Chondrocyte (in vitro differentiated cells): ENCODE results near the gene SSH2. TPM values are rescaled to one million over a fixed set of nuclear protein-coding genes. Genes with fewer than 3 reads are reported as not detected.

ENCODE experiments used
- DNase-seq: peaks from one replicate; pipeline ENCODE4 v3.0.0; 2021; ENCODE audit warnings: mixed read lengths, low spot score
- H3K27ac Mint-ChIP-seq: one replicate; pipeline ENCODE4 v1.8.0; 2021; ENCODE audit warnings: mild to moderate bottlenecking, moderate library complexity, mixed read lengths; ENCODE audit not compliant: unreplicated experiment
- H3K27me3 Mint-ChIP-seq: 2 replicates; pipeline ENCODE4 v1.8.0; 2021; ENCODE audit warnings: low read depth, mixed read lengths
- H3K36me3 Mint-ChIP-seq: 2 replicates; pipeline ENCODE4 v1.8.0; 2021; ENCODE audit warnings: low read depth, mixed read lengths
- H3K4me1 Mint-ChIP-seq: 2 replicates; pipeline ENCODE4 v1.8.0; 2021; ENCODE audit warnings: low read depth, mild to moderate bottlenecking, mixed read lengths
- H3K4me3 Mint-ChIP-seq: one replicate; pipeline ENCODE4 v1.8.0; 2021; ENCODE audit warnings: mild to moderate bottlenecking, moderate library complexity, mixed read lengths; ENCODE audit not compliant: unreplicated experiment
- H3K9me3 Mint-ChIP-seq: 2 replicates; pipeline ENCODE4 v1.8.0; 2021; ENCODE audit warnings: low read depth, mixed read lengths
- CTCF ChIP-seq: fragments of 200-600 bp; sonication (generic); IDR thresholded peaks from 2 replicates; pipeline ENCODE4 v1.5.0; 2021; ENCODE audit warnings: antibody characterized with exemption, mild to moderate bottlenecking, moderate library complexity
- total RNA-seq: library from RNA; stranded (reverse); gene quantifications from 3 replicates; pipeline ENCODE4 v1.2.1, GENCODE V29; 2021

SSH2 gene
- total RNA-seq, 1 donor from 2014 or later = 14.1 TPM

GRCh38 chr17:29618272-29619065, 311.6 kb downstream of the SSH2 start:
- no peak overlapping the region for H3K4me3 Mint-ChIP-seq
- H3K27me3 Mint-ChIP-seq = peaks cover 2% of the 10 kb centered on the region
- no peaks in the 10 kb centered on the region for H3K9me3 Mint-ChIP-seq
- no peaks in the 10 kb centered on the region for H3K36me3 Mint-ChIP-seq
- peaks cover 55% of the 10 kb centered on the region for H3K4me1 Mint-ChIP-seq
- peak; percentile 37 for TF ChIP-seq CTCF
- DNase-seq = no peak
- no peak overlapping the region for H3K27ac Mint-ChIP-seq

GRCh38 chr17:29617481-29618271, 312.4 kb downstream of the SSH2 start:
- Mint-ChIP-seq H3K4me3 (peak overlapping the region; percentile 36), H3K9me3 (no peaks in the 10 kb centered on the region), H3K36me3 (no peaks in the 10 kb centered on the region), H3K27ac (no peak overlapping the region), H3K27me3 (peaks cover 2% of the 10 kb centered on the region), H3K4me1 (peaks cover 49% of the 10 kb centered on the region)
- peak; percentile 78 for DNase-seq
- peak; percentile 81 for TF ChIP-seq CTCF

- TF ChIP-seq CTCF = peak; percentile 73
- H3K4me3 Mint-ChIP-seq = peak overlapping the region; percentile 36
- H3K4me1 Mint-ChIP-seq = peaks cover 48% of the 10 kb centered on the region
- no peaks in the 10 kb centered on the region for H3K9me3 Mint-ChIP-seq
- no peak overlapping the region for H3K27ac Mint-ChIP-seq
- no peaks in the 10 kb centered on the region for H3K36me3 Mint-ChIP-seq
- no peak for DNase-seq
- peaks cover 2% of the 10 kb centered on the region for H3K27me3 Mint-ChIP-seq
These were observed 312.9 kb downstream of the SSH2 start for GRCh38 chr17:29617125-29617480.

GRCh38 chr17:29616300-29617048, 313.6 kb downstream of the SSH2 start:
- peak; percentile 92 for DNase-seq
- no peaks in the 10 kb centered on the region for H3K36me3 Mint-ChIP-seq
- peak overlapping the region; percentile 77 for H3K4me3 Mint-ChIP-seq
- H3K27me3 Mint-ChIP-seq = peaks cover 2% of the 10 kb centered on the region
- TF ChIP-seq CTCF = no peak
- peaks cover 41% of the 10 kb centered on the region for H3K4me1 Mint-ChIP-seq
- H3K27ac Mint-ChIP-seq = no peak overlapping the region
- no peaks in the 10 kb centered on the region for H3K9me3 Mint-ChIP-seq
